HepG2 (cell line): ENCODE results near the gene KSR1. TPM values are rescaled to one million over a fixed set of nuclear protein-coding genes. Genes with fewer than 3 reads are reported as not detected.

Experiments
- ASH2L ChIP-seq: fragments of 300-600, 200-600 bp; sonication (generic); IDR thresholded peaks from 2 replicates; pipeline ENCODE4 v1.7.0; 2017; ENCODE audit warnings: low read depth, mild to moderate bottlenecking, moderate library complexity, mixed read lengths, low read length; ENCODE audit not compliant: insufficient read length
- BRD4 ChIP-seq: sonication (generic); formaldehyde crosslinking; IDR thresholded peaks from 2 replicates; pipeline ENCODE4 v1.4.0; 2020; ENCODE audit warnings: missing genetic modification reagents
- BRF2 ChIP-seq: sonication (generic); formaldehyde crosslinking; IDR thresholded peaks from 2 replicates; pipeline ENCODE4 v1.8.1; 2022; ENCODE audit warnings: mild to moderate bottlenecking, missing genetic modification reagents
- FOXA3 ChIP-seq: IDR thresholded peaks from 2 replicates; pipeline ENCODE4 v1.6.1; 2016; ENCODE audit warnings: missing genetic modification reagents, missing compliant biosample characterization
- FOXJ3 ChIP-seq: sonication (generic); formaldehyde crosslinking; IDR thresholded peaks from 2 replicates; pipeline ENCODE4 v1.4.0; 2020; ENCODE audit warnings: missing genetic modification reagents, mild to moderate bottlenecking, borderline replicate concordance
- HBP1 ChIP-seq: IDR thresholded peaks from 2 replicates; pipeline ENCODE4 v1.6.1; 2016; ENCODE audit warnings: low read depth, control low read depth
- KLF16 ChIP-seq, 2 experiments: sonication (generic) in 1 of 2; formaldehyde crosslinking in 1 of 2; IDR thresholded peaks; 2 replicates each; pipeline versions ENCODE4 v1.6.1 to v1.8.0; 2016 to 2023; ENCODE audit warnings: missing genetic modification reagents in 2 of 2, missing compliant biosample characterization in 1 of 2
- LCORL ChIP-seq, 2 experiments: fragments of 450-650 bp in 1 of 2; sonication (generic) in 1 of 2; formaldehyde crosslinking in 1 of 2; IDR thresholded peaks; 2 replicates each; pipeline versions ENCODE4 v1.5.0 to v1.6.1; 2017 to 2020; ENCODE audit warnings: antibody characterized with exemption in 1 of 2, missing genetic modification reagents in 1 of 2
- PHF21A ChIP-seq: sonication (generic); formaldehyde crosslinking; IDR thresholded peaks from 2 replicates; pipeline ENCODE4 v1.5.0; 2020; ENCODE audit warnings: mild to moderate bottlenecking, missing genetic modification reagents
- RARA ChIP-seq: IDR thresholded peaks from 2 replicates; pipeline ENCODE4 v1.6.1; 2016; ENCODE audit warnings: missing genetic modification reagents, missing compliant biosample characterization
- RBM39 ChIP-seq: fragments of 200-400 bp; formaldehyde crosslinking; IDR thresholded peaks from one replicate; pipeline ENCODE4 v1.6.1; 2018; ENCODE audit warnings: antibody characterized with exemption, mild to moderate bottlenecking, low read depth, low read length; ENCODE audit not compliant: poor library complexity, severe bottlenecking
- ZHX2 ChIP-seq, 2 experiments: sonication (generic) in 1 of 2; formaldehyde crosslinking in 1 of 2; IDR thresholded peaks; 2 replicates each; pipeline versions ENCODE4 v1.6.1 to v1.9.0; 2014 to 2022; ENCODE audit warnings: antibody characterized with exemption in 1 of 2, borderline replicate concordance in 1 of 2, inconsistent platforms in 1 of 2, low read depth in 1 of 2, missing genetic modification reagents in 1 of 2
- ZNF552 ChIP-seq: sonication (generic); formaldehyde crosslinking; IDR thresholded peaks from 2 replicates; pipeline ENCODE4 v1.9.0; 2022; ENCODE audit warnings: missing genetic modification reagents, mild to moderate bottlenecking, borderline replicate concordance
- ZNF576 ChIP-seq: sonication (generic); formaldehyde crosslinking; IDR thresholded peaks from 2 replicates; pipeline ENCODE4 v1.4.0; 2020; ENCODE audit warnings: mild to moderate bottlenecking, missing genetic modification reagents
- ZNF629 ChIP-seq: sonication (generic); formaldehyde crosslinking; conservative IDR thresholded peaks from 2 replicates; pipeline ENCODE4 v1.5.0; 2020; ENCODE audit warnings: missing genetic modification reagents
- ZNF768 ChIP-seq: sonication (generic); formaldehyde crosslinking; IDR thresholded peaks from 2 replicates; pipeline ENCODE4 v1.4.0; 2020; ENCODE audit warnings: missing genetic modification reagents
- polyA plus RNA-seq, 8 experiments: library from polyadenylated mRNA; depleted of rRNA in 3 of 8; stranded (reverse) in 7 of 8; unstranded in 1 of 8; fragments of >200 nt; fragmentation: Illumina TruSeq in 4 of 8; extraction: Trizol in 4 of 8; gene quantifications; 2 replicates each; pipeline versions ENCODE4 v1.2.1 to v1.2.3, GENCODE V29; 2011 to 2016; ENCODE audit warnings: low read depth in 4 of 8, missing spikeins in 1 of 8, mixed read lengths in 1 of 8; ENCODE audit not compliant: insufficient read depth in 1 of 8
- total RNA-seq, 5 experiments: library from RNA; depleted of rRNA; stranded (reverse); fragments of >200 nt; fragmentation: Illumina TruSeq; extraction: Trizol; gene quantifications; 2 replicates each; pipeline ENCODE4 v1.2.3, GENCODE V29; 2016; ENCODE audit warnings: low read depth in 1 of 5

KSR1 gene
- total and polyA plus RNA-seq, 2 of the 13 experiments (the other 11 are each of a cell fraction or from before 2014, with no cell fraction given) = 10.1 to 16.6 TPM

- peak; percentile 66; the same call in 1 of the 2 replicates for TF ChIP-seq ZHX2 (IDR thresholded peaks at IDR 0.05; ENCODE audit: low read depth)
- no peak for TF ChIP-seq ZHX2 (CRISPR knock-in tag; IDR thresholded peaks at IDR 0.05; ENCODE audit: borderline replicate concordance)
- no peak for TF ChIP-seq RBM39
- peak; percentile 26; the same call in 1 of the 2 replicates for TF ChIP-seq BRD4 (CRISPR knock-in tag)
- TF ChIP-seq FOXA3 (CRISPR knock-in tag) = peak; percentile 87
- no peak for TF ChIP-seq BRF2
- TF ChIP-seq HBP1 (CRISPR knock-in tag) = peak; percentile 35; the same call in 1 of the 2 replicates
- peak; percentile 61; the same call in 1 of the 2 replicates for TF ChIP-seq FOXJ3
- no peak for TF ChIP-seq LCORL (IDR thresholded peaks at IDR 0.05)
- TF ChIP-seq LCORL (CRISPR knock-in tag; IDR thresholded peaks at IDR 0.05) = peak; percentile 95
- peak; percentile 67; the same call in 1 of the 2 replicates for TF ChIP-seq PHF21A (CRISPR knock-in tag)
- TF ChIP-seq ZNF629 (CRISPR knock-in tag) = peak; percentile 88
- TF ChIP-seq ZNF768 = no peak
- peak; percentile 88 for TF ChIP-seq RARA (CRISPR knock-in tag)
- TF ChIP-seq ASH2L = peak; percentile 57
- peak in 1 of 2 experiments; percentile 33; a peak in 1 of 4 replicates for TF ChIP-seq KLF16 (CRISPR knock-in tag; IDR thresholded peaks at IDR 0.05)
- TF ChIP-seq ZNF552 (CRISPR knock-in tag) = 0 out of 2 replicates have a peak, but pooled peaks have one; percentile 47
- no peak for TF ChIP-seq ZNF576
These were observed 76.3 kb downstream of the KSR1 start (continued) for GRCh38 chr17:27532269-27533263.
